HT-29 (cell line): Measurements from ENCODE around the gene SMIM12. TPM values are rescaled to one million over a fixed set of nuclear protein-coding genes. Genes with fewer than 3 reads are reported as not detected.
A peak's percentile ranks its signal among the peaks of the same experiment; 100 is the strongest.

Experiments
- DNase-seq: peaks from one replicate; pipeline ENCODE4 v3.0.0-alpha.2; 2015; ENCODE audit warnings: low spot score
- total RNA-seq: library from RNA; depleted of rRNA; stranded (reverse); fragments of >200 nt; shearing (Covaris generic); gene quantifications from 2 replicates; pipeline ENCODE4 v1.2.3, GENCODE V29; 2014

The SMIM12 gene
- total RNA-seq, 1 experiment from 2014 or later: 31.5 TPM

GRCh38 chr1:34874296-34874952 lies 14.9 kb upstream of the SMIM12 start:
- no peak for DNase-seq

- no peak for DNase-seq
Measured at GRCh38 chr1:34872133-34872503, 12.6 kb upstream of the SMIM12 start.

GRCh38 chr1:34871443-34872132 lies 12.0 kb upstream of the SMIM12 start:
- DNase-seq: no peak

GRCh38 chr1:34870395-34870794 lies 10.8 kb upstream of the SMIM12 start:
- no peak for DNase-seq

GRCh38 chr1:34869760-34870159 lies 10.2 kb upstream of the SMIM12 start:
- no peak for DNase-seq

- DNase-seq: no peak
Measured at GRCh38 chr1:34868230-34869049, 8.9 kb upstream of the SMIM12 start.

GRCh38 chr1:34867415-34867814 lies 7.9 kb upstream of the SMIM12 start:
- DNase-seq: no peak

GRCh38 chr1:34866762-34867109 lies 7.2 kb upstream of the SMIM12 start:
- no peak for DNase-seq

GRCh38 chr1:34865981-34866761 lies 6.6 kb upstream of the SMIM12 start:
- DNase-seq: peak; percentile 65

- DNase-seq: no peak
Measured at GRCh38 chr1:34865573-34865972, 6.0 kb upstream of the SMIM12 start.

- no peak for DNase-seq
Measured at GRCh38 chr1:34864759-34865158, 5.2 kb upstream of the SMIM12 start.

- DNase-seq: no peak
Measured at GRCh38 chr1:34863501-34863900, 4.0 kb upstream of the SMIM12 start.

- DNase-seq: peak; percentile 47
Measured at GRCh38 chr1:34858901-34859445, 576 bp downstream of the SMIM12 start.

- DNase-seq: no peak
Measured at GRCh38 chr1:34856697-34857096, 2.9 kb downstream of the SMIM12 start.

- peak; percentile 97 for DNase-seq
Measured at GRCh38 chr1:34852677-34853217, 6.8 kb downstream of the SMIM12 start.

- DNase-seq: no peak
Measured at GRCh38 chr1:34851431-34852105, 8.0 kb downstream of the SMIM12 start.

GRCh38 chr1:34850382-34850781 lies 9.2 kb downstream of the SMIM12 start:
- DNase-seq: no peak

GRCh38 chr1:34847094-34847493 lies 12.5 kb downstream of the SMIM12 start:
- DNase-seq: no peak

- no peak for DNase-seq
Measured at GRCh38 chr1:34846265-34846664, 13.3 kb downstream of the SMIM12 start.

GRCh38 chr1:34845131-34845901 lies 14.2 kb downstream of the SMIM12 start:
- DNase-seq: no peak
